Aorta (tissue), 5 donors: Measurements from ENCODE around the gene NRROS. TPM values are rescaled to one million over a fixed set of nuclear protein-coding genes. Genes with fewer than 3 reads are reported as not detected.
"Not testable (repeated sequence)": the region's sequence is repeated elsewhere in the genome, so short reads cannot be mapped to it uniquely, and the experiment has no call there.

Source experiments
- ATAC-seq: fragments of 200-7000 bp; cut with Tn5 transposase; one replicate; pipeline ENCODE4 v1.9.1; 2022; ENCODE audit warnings: moderate library complexity; ENCODE audit not compliant: low FRiP score
- DNase-seq, 2 donors: peaks; one replicate each; pipeline ENCODE4 v3.0.0-alpha.2; 2020
- H3K27ac ChIP-seq, 2 donors: one replicate each; pipeline ENCODE4 v1.5.1; 2013; ENCODE audit warnings: low read length in 2 of 2, mild to moderate bottlenecking in 2 of 2, moderate library complexity in 2 of 2, control low read depth in 1 of 2, inconsistent platforms in 1 of 2, low read depth in 1 of 2
- H3K27me3 ChIP-seq, 2 donors: one replicate each; pipeline ENCODE4 v1.6.1; 2013; ENCODE audit warnings: control low read depth in 1 of 2, low read length in 1 of 2, mild to moderate bottlenecking in 1 of 2, moderate library complexity in 1 of 2; ENCODE audit not compliant: insufficient read depth in 2 of 2, control insufficient read depth in 1 of 2
- H3K36me3 ChIP-seq, 2 donors: one replicate each; pipeline ENCODE4 v1.6.1; 2013; ENCODE audit warnings: control low read depth in 1 of 2, low read length in 1 of 2, mild to moderate bottlenecking in 1 of 2; ENCODE audit not compliant: insufficient read depth in 2 of 2, control insufficient read depth in 1 of 2
- H3K4me1 ChIP-seq, 2 donors: one replicate each; pipeline ENCODE4 v1.6.1; 2013; ENCODE audit warnings: low read length in 2 of 2, control low read depth in 1 of 2, mild to moderate bottlenecking in 1 of 2, moderate library complexity in 1 of 2; ENCODE audit not compliant: insufficient read depth in 2 of 2, control insufficient read depth in 1 of 2
- H3K4me3 ChIP-seq, 2 donors: one replicate each; pipeline ENCODE4 v1.5.1; 2013; ENCODE audit warnings: low read length in 2 of 2, control low read depth in 1 of 2, mild to moderate bottlenecking in 1 of 2
- H3K9me3 ChIP-seq: one replicate; pipeline ENCODE4 v1.6.1; 2013; ENCODE audit warnings: mild to moderate bottlenecking, low read length; ENCODE audit not compliant: control insufficient read depth
- WGBS, 2 donors: extraction: QIAGEN DNeasy Blood & Tissue Kit; methylation state at CpG; one replicate each; pipeline ENCODE4 v1.1.7; 2013; 5-methylcytosine and 5-hydroxymethylcytosine counted together
- intact Hi-C, 2 donors: fragments of 100-400 bp; cut with DNase I; formaldehyde crosslinking; loops; one replicate each; pipeline versions ENCODE4 v1.14.2 to v1.15.0; 2022
- long read RNA-seq, 2 donors: library from polyadenylated mRNA; unstranded; transcript quantifications; one replicate each; pipeline ENCODE4 v2.0.0, GENCODE V29; 2020 to 2021
- polyA plus RNA-seq, 2 donors: library from polyadenylated mRNA; stranded (reverse); fragments of 200-250 nt; gene quantifications; one replicate each; pipeline ENCODE4 v1.2.3, GENCODE V29; 2013
- total RNA-seq, 2 donors: library from RNA; stranded (reverse); fragmentation: NEBNext Ultra II Directional; extraction: Animal tissue kit (Norgen Biotek cat#: 25700); gene quantifications; one replicate each; pipeline ENCODE4 v1.2.1, GENCODE V29; 2021
- donor health status: healthy with polysubstance abuse.
- donor health status: Bipolar disorder and iron deficiency.
- donor health status: DM: no; HTN: no; CAD: no.
- donor health status: DM: no; HTN: no; CAD: no.
- donor health status: DM: yes; HTN: yes; CAD: no.

The NRROS gene
- total RNA-seq (10 to 100 TPM in 1 of 2 donors, 1 to 10 TPM in 1; 7.6 to 17.3 TPM), polyA plus RNA-seq (1 to 10 TPM in 1 of 2 donors, under 1 TPM in 1; 0.43 to 2.0 TPM)
- long read RNA-seq, donor 1, partial matches to known transcripts: 0 of 2 reads
- long read RNA-seq, donor 1, other reads (novel, unspliced or antisense): 1 of 2 reads
- long read RNA-seq, donor 2, partial matches to known transcripts: 0 of 3 reads
- long read RNA-seq, donor 2, other reads (novel, unspliced or antisense): 2 of 3 reads

DNA sequence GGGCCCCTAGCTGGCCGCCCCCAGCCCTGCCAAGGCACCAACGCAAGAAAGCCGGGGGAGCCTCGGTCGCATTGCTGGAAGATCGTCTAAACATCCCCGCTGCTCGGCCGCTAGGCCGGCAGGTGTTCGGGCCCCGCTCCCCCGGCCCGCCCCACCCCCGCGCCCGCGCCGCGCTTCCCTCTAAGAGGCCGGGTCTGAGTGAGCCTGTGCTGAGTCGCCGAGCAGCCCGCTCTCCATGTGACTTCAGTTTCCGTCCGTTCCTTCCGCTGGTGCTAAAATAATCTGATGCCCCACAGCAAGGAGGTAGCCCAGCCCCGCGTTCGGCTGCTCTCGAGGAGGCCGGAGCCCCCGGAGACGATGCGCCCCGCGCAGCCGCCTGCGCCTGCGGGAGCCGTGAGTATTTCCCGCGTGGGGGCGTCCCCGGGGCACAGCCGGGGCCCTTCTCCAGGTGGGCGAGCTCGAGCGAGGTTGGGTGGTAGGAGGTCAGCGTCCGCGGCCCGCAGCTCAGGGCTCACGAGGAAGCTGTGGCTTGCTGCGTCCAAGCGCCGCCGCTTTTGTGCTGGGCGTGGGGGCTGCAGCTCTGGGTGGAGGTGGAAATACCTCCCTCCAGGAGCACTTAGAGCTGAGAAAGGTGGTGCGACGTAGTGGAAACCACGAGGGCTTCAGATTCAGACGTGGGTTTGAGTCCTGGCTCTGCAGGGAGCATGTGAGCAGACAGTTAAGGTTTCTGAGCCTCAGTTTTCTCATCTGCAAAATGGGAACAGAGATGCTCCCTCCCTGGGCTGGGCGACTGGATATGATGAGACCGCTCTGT is at the start of gene NRROS:
TSS of gene NRROS (plus strand) at position 212 of the 814 bp plus-strand sequence. CDS start 14,846 bp downstream, outside the sequence.
- Histone ChIP-seq H3K9me3 (no peaks in the 10 kb centered on the region), H3K36me3 (no peaks in the 10 kb centered on the region), H3K4me3 (peak within 1 kb of the TSS in 1 of 2 donors; percentile 5), H3K4me1 (no peaks in the 10 kb centered on the region), H3K27ac (no peak within 1 kb of the TSS), H3K27me3 (no peaks in the 10 kb centered on the region)
- 6 to 7% methylated on average over 65 of the region's 65 CpGs for WGBS, 2 donors
- intact Hi-C loops: no loop called here
- DNase-seq: peak; percentile 83 to 86
- ATAC-seq: peak; percentile 82

DNA sequence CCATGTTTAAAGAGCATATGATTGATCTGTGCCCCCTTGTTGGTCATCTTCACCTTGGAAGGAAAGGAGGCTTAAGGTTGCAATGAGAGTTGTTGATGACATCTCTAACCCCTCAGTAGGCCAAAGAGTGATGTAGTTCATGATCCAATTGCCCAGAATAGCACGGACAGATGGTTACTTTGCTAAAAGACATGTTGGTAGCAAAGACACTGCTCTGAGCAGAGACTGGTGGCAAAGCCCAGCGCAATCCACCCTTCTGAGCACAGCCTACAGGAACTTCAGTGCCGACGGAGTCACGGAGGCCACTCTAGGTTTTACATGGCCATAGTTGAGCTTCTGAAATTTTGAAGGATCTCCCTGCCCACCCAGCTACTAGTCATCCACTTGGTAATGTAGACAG is 49.2 kb upstream of the NRROS start:
- intact Hi-C loops: no loop called here
- DNase-seq (no peak), ATAC-seq (no peak)
- H3K9me3 ChIP-seq: no peaks in the 10 kb centered on the region
- no peak overlapping the region for H3K4me3 ChIP-seq
- no peaks in the 10 kb centered on the region for H3K36me3 ChIP-seq
- H3K27me3 ChIP-seq: no peaks in the 10 kb centered on the region
- no peaks in the 10 kb centered on the region for H3K4me1 ChIP-seq
- 79 to 85% methylated on average over 5 of the region's 5 CpGs for WGBS, 2 donors
- no peak overlapping the region for H3K27ac ChIP-seq

DNA sequence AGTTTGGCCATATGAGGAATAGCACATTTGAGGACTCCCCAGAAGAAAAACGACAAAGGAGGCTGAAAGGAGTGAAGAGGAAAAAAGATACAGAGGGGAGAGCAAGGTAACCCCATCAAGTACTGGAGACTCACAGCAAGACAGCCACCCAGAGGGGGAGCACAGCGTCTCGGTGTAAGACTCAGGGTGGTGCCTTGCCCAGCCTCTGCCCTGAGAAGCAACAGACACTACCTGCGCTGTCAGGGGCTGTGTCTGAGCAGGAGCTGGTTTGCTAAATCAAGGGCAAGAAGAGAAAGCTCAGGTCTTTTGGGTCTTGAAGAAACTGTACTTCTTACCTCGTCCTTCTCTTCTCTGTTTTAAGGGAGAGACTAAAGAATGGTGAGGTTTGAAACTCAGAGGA is 43.1 kb upstream of the NRROS start:
- Histone ChIP-seq H3K4me3 (no peak overlapping the region), H3K27ac (no peak overlapping the region), H3K9me3 (no peaks in the 10 kb centered on the region), H3K27me3 (no peaks in the 10 kb centered on the region), H3K36me3 (no peaks in the 10 kb centered on the region), H3K4me1 (no peaks in the 10 kb centered on the region)
- 28 to 35% methylated on average over 5 of the region's 5 CpGs for WGBS, 2 donors
- DNase-seq (no peak), ATAC-seq (no peak)
- intact Hi-C loops: no loop called here

- intact Hi-C loops, ATAC-seq, H3K9me3 ChIP-seq, H3K27ac ChIP-seq, H3K4me1 ChIP-seq, DNase-seq, H3K36me3 ChIP-seq, H3K4me3 ChIP-seq, H3K27me3 ChIP-seq: not testable (repeated sequence)
- WGBS, 2 donors: 54 to 62% methylated on average over 25 of the region's 25 CpGs
Measured at GRCh38 chr3:196597971-196598733, 41.3 kb upstream of the NRROS start.

DNA sequence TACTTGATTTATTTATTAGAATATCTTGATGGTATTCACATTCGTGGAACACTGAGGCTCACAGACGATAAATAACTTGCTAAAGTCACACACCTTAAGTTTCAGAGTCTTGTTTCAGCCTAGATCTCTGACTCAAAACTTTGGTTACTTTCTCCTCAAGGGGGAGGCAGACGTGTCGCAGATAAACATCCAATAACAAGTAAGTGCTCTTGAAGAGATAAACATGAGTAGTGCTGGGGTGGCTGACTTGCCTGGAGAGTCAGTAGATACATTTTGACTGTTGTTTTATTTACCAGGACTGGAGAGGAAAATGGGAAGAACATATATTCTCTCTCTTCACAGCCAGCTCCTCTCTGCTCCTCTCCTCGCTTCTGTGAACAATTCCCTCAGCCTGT is 39.8 kb upstream of the NRROS start:
- no peak for ATAC-seq
- H3K4me3 ChIP-seq: no peak overlapping the region
- WGBS, 2 donors: 70 to 72% methylated on average over 5 of the region's 5 CpGs
- no peak overlapping the region for H3K27ac ChIP-seq
- intact Hi-C loops: loop anchor here in 1 of 2 donors (10.0 kb wide), 1 partner anchor 85 kb away; no protein-coding TSS in a partner anchor
- H3K4me1 ChIP-seq: no peaks in the 10 kb centered on the region
- no peaks in the 10 kb centered on the region for H3K27me3 ChIP-seq
- DNase-seq: no peak
- no peaks in the 10 kb centered on the region for H3K36me3 ChIP-seq
- no peaks in the 10 kb centered on the region for H3K9me3 ChIP-seq

DNA sequence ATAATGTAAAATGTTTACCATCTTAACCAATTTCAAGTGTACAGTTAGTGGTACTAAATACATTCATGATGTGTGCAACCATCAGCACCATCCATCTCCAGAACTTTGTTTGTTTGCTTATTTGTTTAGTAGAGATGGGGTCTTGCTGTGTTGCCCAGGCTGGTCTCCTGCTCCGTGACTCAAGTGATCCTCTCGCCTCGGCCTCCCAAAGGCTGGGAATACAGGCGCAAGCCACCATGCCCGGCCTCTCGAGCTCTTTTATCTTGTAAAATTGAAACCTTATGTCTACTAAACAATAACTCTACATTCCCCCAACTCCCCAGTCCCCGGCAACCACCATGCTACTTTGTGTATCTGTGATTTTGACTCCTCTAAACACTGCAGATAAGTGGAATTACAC is 39.1 kb upstream of the NRROS start:
- H3K4me1 ChIP-seq: no peaks in the 10 kb centered on the region
- no peak for ATAC-seq
- WGBS, 2 donors: 93 to 96% methylated on average over 7 of the region's 7 CpGs
- DNase-seq: no peak
- no peak overlapping the region for H3K4me3 ChIP-seq
- no peak overlapping the region for H3K27ac ChIP-seq
- H3K27me3 ChIP-seq: no peaks in the 10 kb centered on the region
- H3K9me3 ChIP-seq: no peaks in the 10 kb centered on the region
- intact Hi-C loops: loop anchor here in 1 of 2 donors (10.0 kb wide), 1 partner anchor 84 kb away; no protein-coding TSS in a partner anchor
- no peaks in the 10 kb centered on the region for H3K36me3 ChIP-seq

DNA sequence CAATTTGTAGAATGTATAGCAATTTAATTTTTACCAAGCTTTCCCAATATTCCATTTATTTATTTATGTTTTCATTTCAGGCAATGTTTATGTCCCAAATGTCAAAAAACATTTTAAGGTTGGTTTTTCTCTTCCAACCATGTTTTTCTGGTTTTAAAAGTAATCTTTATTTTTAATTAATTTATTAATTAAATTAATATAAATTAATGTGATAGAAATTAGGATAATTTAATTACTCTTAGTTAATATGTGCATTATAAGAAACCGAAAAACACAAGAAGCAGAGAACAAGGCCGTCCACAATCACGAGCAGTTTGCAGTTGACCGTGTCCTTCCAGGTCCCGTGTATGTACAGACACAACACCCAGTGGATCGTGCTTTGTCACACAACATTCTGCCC is 36.8 kb upstream of the NRROS start:
- Histone ChIP-seq H3K27ac (no peak overlapping the region), H3K4me1 (no peaks in the 10 kb centered on the region), H3K27me3 (no peaks in the 10 kb centered on the region), H3K36me3 (no peaks in the 10 kb centered on the region), H3K9me3 (no peaks in the 10 kb centered on the region), H3K4me3 (no peak overlapping the region)
- 95 to 96% methylated on average over 6 of the region's 6 CpGs for WGBS, 2 donors
- ATAC-seq (no peak), DNase-seq (no peak)
- intact Hi-C loops: loop anchor here in 1 of 2 donors (10.0 kb wide), 1 partner anchor 82 kb away; no protein-coding TSS in a partner anchor

GRCh38 chr3:196603683-196604082 is 35.8 kb upstream of the NRROS start:
- H3K9me3 ChIP-seq: no peaks in the 10 kb centered on the region
- no peak for DNase-seq
- H3K36me3 ChIP-seq: no peaks in the 10 kb centered on the region
- intact Hi-C loops: loop anchor here in 1 of 2 donors (10.0 kb wide), 1 partner anchor 81 kb away; no protein-coding TSS in a partner anchor
- no peak for ATAC-seq
- no peaks in the 10 kb centered on the region for H3K27me3 ChIP-seq
- 19 to 20% methylated on average over 7 of the region's 7 CpGs for whole genome bisulfite sequencing, 2 donors
- H3K27ac ChIP-seq: no peak overlapping the region
- H3K4me3 ChIP-seq: no peak overlapping the region
- H3K4me1 ChIP-seq: no peaks in the 10 kb centered on the region
